Measurements from ENCODE around the gene SYCE3.

Gene SYCE3

GRCh38 chr22:50517495-50518260 is 45.0 kb downstream of the SYCE3 start:
- DNase-seq, result no peak

DNA sequence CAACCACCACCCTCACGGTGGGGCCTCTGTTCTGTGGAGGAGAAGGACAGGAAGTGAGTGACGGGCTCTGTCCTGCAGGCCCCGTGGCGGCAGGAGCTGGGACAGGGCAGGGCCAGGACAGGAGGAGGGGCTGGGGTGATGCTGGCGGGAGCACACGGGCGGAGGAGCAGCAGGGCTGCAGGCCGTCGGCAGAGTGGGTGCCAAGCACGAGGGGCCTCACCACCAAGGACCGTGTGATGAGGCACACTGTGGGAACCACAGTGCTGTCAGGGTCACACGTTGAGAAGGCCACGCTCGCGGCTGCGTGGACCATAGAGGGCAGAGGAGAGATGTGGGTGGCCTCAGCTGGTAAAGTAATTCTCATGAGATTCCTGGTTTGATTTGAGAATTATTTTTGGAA is 45.8 kb downstream of the SYCE3 start:
- DNase-seq, result no peak

DNA sequence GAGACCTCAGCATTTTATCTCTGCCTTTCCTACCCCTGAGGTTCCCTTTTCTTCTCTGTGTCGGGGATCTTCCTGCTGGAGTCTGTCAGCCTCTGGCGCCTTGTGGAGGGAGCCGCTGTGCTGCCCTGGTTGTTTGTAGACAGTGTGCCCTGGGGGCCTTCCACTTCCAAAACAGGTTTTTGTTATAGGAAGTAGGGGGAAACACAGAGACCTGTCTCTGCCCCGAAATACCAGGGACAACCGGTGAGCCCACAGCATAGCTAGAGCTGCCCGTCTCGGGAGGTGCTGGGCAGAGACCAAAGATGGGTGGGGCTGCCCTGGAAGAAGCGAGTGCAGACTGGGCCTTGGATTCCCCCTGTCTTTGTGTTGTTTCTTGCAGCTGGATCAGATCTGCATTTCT is 46.7 kb downstream of the SYCE3 start:
- DNase-seq, result no peak

DNA sequence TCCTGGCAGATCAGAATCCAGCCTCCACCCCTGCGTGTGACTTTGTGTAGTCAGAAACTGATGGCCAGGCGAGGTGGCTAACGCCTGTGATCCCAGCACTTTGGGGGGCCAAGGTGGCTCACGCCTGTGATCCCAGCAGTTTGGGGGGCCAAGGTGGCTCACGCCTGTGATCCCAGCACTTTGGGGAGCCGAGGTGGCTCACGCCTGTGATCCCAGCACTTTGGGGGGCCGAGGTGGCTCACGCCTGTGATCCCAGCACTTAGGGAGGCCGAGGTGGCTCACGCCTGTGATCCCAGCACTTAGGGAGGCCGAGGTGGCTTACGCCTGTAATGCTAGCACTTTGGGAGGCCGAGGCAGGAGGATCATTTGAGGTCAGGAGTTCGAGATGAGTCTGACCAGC is 49.5 kb downstream of the SYCE3 start:
- no peak for DNase-seq

- no peak for DNase-seq
Observed at GRCh38 chr22:50508897-50509296, 53.8 kb downstream of the SYCE3 start.

DNA sequence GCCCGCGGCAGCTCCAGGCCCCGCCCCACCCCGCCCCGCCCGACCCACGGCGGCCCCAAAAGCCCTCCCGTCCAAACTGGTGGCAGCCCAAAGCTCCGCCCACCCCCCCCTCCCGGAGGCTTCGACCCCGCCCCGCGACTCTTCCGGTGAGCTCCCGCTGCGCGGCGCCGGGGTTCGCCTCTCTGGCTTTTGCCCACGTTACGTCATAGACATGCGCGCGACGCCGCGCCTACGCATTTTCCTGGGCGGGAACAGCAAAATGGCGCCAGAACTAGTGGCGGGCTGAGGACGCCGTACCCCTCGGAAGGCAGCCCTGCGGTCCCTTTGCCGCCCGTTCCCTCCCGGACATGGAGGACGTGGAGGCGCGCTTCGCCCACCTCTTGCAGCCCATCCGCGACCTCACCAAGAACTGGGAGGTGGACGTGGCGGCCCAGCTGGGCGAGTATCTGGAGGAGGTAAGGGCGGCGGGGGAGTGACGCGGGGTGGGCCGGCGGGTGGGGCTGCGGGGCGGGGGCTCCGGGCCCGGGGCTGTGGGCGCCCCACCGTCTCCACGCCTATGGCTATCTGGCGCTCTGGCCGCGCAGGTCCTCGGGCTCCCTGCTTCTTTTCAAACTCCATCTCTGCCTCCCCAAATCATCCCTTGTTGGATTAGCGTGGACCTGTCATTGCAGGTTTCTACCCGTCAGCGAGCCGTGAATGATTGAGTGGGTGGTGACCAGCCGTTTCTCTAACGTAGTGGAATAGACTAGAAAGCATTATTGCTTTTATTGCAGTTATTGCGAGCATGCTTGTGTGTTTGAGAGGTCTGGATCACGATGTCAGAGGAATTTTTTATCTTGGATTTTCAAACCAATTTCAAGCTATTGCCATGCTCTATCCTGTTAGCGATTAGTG is 54.5 kb downstream of the SYCE3 start, which contains the start of gene NCAPH2:
Gene NCAPH2, plus strand, starts transcription at position 234 of the 894 bp plus-strand sequence. Its CDS starts 114 bp downstream, at position 348.
- peak; percentile 98 for DNase-seq

GRCh38 chr22:50507421-50507990 is 55.2 kb downstream of the SYCE3 start, which contains the start of gene LMF2:
LMF2 (minus strand) TSS chr22:50507702; CDS start chr22:50507675, 27 bp downstream.
- peak; percentile 94 for DNase-seq

DNA sequence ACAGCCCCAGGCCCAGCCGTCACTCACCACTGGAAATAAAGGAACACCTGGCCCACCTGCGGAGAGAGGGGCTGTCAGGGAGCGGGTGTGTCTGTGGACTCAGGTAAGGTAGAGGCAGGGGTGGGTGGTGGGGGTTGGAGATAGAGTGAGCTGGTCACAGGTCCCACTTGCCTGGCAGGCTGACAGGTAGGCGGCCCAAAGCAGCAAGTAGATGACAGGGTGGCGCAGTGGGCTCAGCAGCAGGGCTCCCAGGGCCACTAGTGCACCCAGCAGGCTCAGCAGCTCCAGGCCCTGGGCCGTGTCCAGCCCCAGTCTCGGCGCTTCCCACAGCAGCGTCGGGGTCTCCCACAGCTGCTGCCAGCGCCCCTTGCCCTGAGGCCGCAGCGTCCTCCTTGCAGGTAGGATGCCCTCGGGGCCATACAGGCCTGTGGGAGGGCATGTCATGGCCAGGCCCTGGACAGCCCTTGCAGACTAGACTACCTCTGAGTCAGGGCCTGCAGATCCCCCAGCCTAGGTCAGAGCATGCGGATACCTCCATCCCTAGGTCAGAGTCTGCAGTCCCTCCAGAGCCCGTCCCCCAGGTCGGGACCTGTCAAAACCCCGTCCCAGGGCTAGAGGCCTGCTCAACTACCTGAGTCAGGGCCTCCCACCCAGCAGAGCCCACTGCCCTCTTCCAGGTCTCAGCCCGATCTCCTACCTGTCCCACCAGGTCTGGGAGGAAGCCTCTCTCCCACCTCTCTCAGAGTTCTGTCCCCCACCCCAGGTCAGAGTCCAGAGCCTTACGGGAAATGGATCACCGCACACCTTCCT is 55.9 kb downstream of the SYCE3 start:
- DNase-seq, result no peak

DNA sequence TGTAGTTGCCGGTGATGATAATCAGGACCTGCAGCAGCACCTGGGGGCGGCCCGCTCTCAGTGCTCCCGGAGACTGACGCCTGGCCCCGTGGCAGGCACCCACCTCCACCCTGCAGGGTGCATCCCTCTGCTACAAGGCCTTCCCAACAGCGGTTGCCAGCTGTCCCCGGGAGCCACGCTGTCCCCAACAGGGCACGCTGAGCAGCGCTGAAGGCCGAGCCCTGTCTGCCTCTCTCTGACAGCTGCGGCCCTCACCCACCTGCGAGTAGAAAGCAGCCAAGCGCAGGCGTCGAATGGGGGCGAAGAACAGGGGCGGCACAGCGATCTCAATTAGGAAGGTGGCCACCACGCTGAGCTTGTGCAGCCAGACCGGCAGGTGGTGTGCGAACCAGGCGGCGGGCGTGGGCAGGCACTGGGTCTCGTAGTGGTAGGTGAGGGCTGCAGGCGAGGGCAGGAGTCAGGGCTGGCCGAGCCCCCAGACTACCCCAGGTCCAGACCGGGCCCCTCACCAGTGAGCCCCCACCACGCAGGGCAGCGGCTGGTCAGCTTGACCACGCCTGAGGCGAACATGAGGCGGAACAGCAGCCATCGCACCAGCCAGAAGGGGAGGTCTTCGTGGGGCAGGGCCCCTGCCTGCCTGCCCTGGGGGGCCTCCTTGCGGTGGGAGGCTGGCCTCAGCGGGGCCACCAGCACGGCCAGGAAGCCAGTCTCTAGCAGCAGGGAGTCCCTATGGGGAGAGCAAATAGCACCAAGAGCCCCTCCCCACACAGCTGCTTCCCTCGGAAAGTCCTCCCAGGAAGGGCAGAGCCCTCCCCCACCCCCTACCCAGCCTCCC is 56.7 kb downstream of the SYCE3 start:
- no peak for DNase-seq

DNA sequence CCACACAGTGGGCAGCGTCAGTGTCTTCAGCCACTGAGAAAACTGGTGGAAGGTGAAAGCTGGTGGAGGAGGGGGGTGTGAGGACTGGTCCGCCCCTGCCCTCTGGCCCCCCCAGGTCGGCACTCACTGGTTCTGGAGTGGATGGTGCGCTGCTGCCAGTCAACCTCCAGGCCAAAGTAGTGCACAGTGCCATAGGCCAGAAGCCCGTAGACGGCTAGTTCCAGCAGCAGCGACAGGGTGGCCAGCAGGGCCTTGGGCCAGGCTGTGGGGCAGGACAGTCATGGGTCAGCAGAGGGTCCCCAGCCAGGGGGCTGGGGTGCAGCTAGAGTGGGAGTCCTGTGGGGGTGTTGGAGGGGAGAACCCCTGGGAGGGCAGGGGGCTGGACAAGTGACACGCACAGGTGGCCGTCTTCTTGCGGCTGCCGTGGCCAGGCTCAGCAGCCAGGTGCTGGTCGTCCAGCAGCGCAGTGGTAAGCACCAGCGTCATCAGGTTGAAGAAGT is 57.4 kb downstream of the SYCE3 start:
- no peak for DNase-seq

GRCh38 chr22:50504369-50505211 is 58.1 kb downstream of the SYCE3 start:
- no peak for DNase-seq

DNA sequence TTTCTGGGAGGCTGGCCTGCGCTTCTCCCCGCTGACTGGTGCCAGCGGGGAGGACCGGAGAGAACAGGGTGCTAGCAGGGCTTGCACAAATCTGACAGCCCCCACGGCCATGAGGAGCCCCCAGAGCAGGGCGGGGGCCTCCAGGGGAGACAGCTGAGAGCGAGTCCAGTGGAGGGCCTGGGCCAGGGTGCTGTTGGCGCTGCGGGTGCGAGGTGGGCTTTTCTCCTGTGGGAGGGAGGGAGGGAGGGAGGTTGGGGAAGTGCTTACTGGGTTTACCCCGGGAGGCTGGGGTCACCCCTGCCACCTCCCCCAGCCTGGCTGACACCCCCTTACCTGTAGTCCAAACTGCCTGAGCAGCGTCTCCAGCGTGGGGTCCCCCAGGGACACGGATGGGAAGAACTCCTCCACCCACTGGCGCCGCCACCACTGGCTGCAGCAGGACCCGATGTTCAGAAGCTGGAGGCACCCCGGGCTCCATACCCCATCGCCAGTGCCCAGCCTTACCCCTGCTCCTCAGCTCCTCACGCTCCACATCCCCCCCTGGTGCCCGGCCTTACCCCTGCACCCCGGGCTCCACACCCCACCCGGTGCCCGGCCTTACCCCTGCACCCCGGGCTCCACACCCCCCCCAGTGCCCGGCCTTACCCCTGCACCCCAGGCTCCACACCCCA is 59.1 kb downstream of the SYCE3 start:
- peak; percentile 26 for DNase-seq

DNA sequence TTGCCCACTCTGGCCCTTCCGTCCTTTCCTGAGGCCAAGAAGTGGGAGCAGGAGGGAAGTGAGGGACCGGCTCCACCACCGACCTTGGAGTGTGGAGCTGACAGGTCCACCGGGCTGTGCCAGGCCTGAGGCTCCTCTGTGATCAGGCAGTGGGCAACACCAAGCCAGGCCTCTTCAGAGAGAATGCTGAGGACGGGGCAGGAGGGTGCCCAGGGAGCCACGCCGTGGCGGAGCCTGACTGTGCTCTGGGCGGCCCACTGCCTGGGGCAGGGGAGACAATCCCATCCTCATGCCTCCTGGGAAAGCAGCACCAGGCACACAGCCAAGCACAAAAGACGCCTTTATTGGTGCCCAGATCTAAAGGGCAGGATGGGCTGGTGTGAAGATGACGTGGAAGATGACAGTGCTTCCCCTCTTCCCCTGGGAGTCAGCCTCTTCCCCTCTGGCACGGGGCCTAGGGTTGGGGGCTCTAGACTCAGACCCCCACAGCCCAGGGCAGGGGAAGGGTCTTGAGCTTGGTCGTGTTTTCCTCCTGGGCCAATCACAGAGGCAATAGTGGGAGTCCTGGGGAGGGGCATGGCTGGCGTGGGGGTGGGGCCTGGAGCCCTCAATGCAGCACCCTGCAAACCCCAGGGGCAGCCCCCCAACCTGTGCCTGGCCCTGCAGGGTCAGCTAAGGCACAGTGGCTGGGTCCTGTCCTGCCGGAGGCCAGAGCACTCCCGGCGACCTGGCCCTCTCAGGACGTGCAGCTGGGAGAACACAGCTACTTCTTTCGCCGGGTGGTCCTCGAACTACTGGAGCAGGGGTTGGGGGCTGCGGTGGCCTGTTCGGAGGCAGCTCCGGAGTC is 59.9 kb downstream of the SYCE3 start:
- DNase-seq, result no peak

DNA sequence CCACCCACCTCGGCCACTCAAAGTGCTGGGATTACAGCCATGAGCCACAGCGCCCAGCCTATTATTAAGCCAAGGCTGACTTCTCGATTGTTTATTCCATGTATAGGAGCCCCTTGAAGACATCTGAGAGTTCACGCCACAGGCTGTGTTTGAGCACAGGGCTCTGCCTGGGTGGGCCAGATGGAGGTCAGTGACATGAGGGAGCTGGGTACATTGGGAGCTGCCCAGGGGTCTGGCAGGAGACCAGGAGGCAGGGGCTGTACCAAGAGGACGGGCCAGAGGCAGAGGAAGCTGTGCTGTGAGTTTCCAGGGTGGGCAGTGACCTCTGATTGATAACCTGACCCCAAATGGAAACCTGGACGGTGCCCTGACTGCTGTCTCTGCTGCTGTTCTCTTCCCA is 60.6 kb downstream of the SYCE3 start:
- DNase-seq, result no peak
